GM19023 (cell line): Measurements from ENCODE around the gene PTPRD.
"Not testable (repeated sequence)": the region's sequence is repeated elsewhere in the genome, so short reads cannot be mapped to it uniquely, and the experiment has no call there.

ENCODE experiments used
- ATAC-seq: cut with Tn5 transposase; IDR thresholded peaks from one replicate; pipeline ENCODE4 v1.9.1; 2021; ENCODE audit warnings: mild to moderate bottlenecking, moderate library complexity; ENCODE audit not compliant: unreplicated experiment

The PTPRD gene

GRCh38 chr9:9998491-9999287, 614.1 kb downstream of the PTPRD start:
- peak; percentile 49 for ATAC-seq

- ATAC-seq, result no peak
These were observed 615.2 kb downstream of the PTPRD start for GRCh38 chr9:9997585-9997984.

DNA sequence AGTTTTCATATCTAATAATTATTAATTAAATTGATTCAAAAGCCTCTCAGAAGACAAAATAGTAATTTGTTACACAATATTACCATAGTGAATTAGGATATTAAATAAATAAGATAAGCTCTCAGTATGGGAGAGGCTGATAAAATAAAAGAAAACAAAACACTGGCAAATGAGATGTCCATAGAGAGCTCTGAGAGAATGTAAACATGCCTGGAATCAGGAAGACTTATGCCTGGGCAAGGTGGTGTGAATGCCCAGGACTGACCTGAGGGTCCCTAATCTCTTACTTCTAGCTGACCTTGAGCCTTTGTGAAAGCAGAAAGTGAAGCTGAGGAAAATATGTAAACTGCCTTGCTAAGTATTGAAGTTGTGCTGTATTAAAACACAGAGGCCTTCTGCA, 616.5 kb downstream of the PTPRD start:
- ATAC-seq, result no peak

DNA sequence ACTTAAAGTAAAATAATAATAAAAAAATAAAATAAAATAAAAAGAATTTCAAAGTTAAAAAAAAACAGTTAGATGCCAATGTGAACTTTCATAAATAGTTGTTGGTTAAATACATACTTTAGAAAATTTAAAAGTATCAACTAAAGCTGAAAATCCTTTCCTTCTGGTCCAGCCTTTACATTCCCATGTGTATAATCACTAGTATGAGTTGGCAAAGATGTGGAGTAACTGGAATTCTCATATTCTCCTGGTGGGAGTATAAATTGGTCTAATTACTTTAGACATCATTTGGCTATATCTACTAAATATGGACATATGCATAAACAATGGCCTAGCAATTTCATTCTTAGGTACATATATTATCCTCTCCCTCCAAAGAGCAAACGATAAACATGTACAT, 619.9 kb downstream of the PTPRD start:
- no peak for ATAC-seq

- ATAC-seq, result no peak
These were observed 639.7 kb downstream of the PTPRD start for GRCh38 chr9:9973062-9973461.

- no peak for ATAC-seq
These were observed 642.3 kb downstream of the PTPRD start for GRCh38 chr9:9970514-9970913.

GRCh38 chr9:9963841-9964240, 649.0 kb downstream of the PTPRD start:
- no peak for ATAC-seq

DNA sequence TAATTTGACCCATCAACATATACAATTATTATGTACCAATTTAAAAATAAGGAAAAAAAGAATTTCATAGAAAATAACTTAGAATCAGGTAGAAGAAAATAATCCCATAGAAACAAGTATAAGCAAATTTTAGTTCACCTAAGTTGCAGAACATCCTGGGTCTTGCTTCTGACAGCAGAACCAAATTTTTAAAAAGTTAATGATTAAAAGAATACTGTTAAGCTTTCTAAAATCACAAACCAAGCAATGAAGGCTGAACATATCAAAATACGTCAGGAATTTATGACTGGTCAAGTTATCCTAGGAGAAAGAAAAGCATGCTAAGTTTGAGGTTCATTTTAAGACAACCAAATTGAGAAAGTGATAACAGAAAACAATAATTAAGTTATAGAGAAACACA, 650.9 kb downstream of the PTPRD start:
- ATAC-seq, result no peak

GRCh38 chr9:9961487-9961886, 651.3 kb downstream of the PTPRD start:
- ATAC-seq, result no peak

- ATAC-seq, result no peak
These were observed 661.1 kb downstream of the PTPRD start for GRCh38 chr9:9951556-9952160.

- ATAC-seq, result no peak
These were observed 662.0 kb downstream of the PTPRD start for GRCh38 chr9:9950813-9951212.

GRCh38 chr9:9949978-9950377, 662.8 kb downstream of the PTPRD start:
- no peak for ATAC-seq

DNA sequence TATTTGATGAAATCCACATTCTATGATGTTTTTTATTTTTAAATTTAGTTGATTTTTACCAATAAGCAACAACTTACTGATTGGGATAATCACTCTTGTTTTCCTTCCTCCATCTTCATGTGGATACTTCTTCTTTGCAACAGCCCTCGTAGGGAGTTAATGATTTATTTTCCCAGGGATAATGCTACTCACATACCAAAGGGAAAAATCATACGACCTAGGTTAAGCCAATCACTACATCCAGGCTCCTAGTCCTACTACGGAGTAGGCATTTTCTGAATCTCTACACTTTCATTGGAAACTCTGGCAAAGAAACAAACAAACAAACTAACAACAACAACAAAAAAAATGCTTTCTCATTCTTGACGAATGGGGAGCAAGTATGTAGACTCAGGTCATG, 663.4 kb downstream of the PTPRD start:
- no peak for ATAC-seq

GRCh38 chr9:9945966-9946365, 666.8 kb downstream of the PTPRD start:
- ATAC-seq, result no peak

- ATAC-seq, result peak; percentile 92
These were observed 669.9 kb downstream of the PTPRD start for GRCh38 chr9:9942764-9943424.

- ATAC-seq, result no peak
These were observed 674.4 kb downstream of the PTPRD start for GRCh38 chr9:9938432-9938831.

GRCh38 chr9:9931464-9931863, 681.3 kb downstream of the PTPRD start:
- ATAC-seq, result not testable (repeated sequence)

DNA sequence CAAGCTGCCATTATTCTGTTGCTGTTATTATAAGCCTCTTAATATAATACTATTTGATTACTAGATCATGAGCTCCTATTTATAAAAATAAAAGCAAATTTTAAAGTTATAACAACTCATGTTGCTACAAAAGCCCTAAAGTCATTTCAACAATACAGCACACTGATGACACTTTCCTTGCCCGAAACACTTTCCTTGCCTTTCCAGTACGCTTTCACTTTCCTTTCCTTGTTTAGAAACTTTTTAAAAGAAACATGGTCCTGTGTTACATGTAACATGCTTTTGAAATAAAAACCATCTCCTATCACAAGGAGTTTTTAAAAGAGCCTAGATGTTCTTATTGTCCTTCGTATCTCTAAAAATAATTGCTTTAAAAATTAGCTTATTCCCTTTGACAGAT, 688.4 kb downstream of the PTPRD start:
- ATAC-seq, result no peak

DNA sequence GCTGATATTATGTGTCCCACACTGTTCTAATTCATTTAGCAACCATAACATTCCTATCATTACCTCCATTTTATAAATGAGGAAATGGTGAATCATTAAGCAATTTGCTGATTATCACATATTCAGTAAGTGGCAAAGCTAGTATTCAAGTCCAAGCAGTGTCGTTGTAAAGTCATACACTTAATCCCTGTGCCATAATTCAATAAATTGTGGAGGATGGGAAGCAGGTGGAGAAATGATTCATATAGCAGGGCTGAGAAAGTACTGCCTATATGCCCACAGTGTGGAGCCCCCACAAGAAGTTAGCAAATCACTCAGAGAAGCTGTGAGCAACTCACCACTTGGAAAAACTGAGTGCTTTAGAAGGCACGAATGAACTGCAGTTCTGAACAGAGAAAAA, 691.0 kb downstream of the PTPRD start:
- ATAC-seq, result no peak

- ATAC-seq, result no peak
These were observed 692.3 kb downstream of the PTPRD start for GRCh38 chr9:9920425-9921060.

DNA sequence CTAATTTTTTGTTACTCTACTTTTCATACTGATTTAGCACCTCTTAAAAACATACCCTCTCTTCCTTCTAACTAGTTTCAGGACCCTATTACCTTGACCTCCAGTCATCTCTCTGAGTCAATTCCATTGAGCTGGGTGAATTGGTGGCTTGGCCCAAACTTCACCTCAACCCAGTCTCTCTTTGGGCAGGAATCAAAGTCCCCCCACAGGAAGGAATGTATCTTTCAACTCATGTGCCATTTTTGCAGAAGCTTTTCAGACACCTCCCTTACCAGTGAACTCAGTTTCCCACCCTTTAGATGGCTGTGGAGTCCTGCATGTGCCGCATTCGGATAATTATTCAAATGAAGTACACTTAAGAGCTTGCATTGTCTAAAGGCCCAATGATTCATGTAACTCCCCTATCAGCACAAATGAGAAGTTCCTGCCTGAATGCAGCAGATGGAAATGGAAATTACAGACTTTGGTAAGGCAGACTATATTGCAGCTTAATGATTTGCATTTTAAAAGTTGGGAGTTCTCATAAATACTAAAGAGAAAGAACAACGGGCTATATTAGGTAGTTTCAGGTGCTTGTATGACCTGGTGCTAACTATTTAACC, 693.5 kb downstream of the PTPRD start:
- ATAC-seq, result no peak
